ENCODE data around the gene SLC17A5. TPM values are rescaled to one million over a fixed set of nuclear protein-coding genes. Genes with fewer than 3 reads are reported as not detected.
"Not testable (repeated sequence)": the region's sequence is repeated elsewhere in the genome, so short reads cannot be mapped to it uniquely, and the experiment has no call there.

SLC17A5 gene
- total RNA-seq, 1 donor from 2014 or later: 32.8 TPM

DNA sequence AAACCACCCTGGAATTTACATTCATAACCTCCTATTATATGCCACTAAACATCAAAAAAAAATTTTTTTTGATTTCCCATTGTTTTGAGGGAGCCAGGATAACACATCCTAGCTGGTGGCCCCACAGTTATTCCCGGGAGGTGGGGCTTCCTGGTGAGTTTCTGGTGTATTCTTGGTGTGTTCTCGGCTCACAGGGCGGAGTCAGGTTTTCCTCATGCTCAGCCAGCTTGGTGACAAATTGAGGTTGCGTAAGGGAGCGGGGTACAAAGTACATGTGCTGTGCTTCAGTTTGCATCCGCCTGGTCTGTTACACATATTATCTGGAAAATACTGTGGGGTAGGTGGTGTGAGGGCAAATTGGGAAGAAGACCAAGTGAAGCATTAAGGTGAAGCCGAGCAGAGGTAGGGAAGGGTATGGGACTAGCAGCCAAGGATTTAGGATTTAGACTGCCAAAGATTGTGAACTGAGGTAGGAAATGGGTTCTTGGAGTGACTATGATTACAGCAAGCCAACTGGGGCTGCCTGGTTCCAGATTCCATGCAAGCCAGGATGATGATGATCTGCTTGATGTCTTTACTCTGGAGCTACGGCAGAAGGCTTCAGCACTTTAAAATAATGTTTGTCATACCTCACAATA is 86.7 kb downstream of the SLC17A5 start:
- DNase-seq (ENCODE audit: low read depth): peak; percentile 91

DNA sequence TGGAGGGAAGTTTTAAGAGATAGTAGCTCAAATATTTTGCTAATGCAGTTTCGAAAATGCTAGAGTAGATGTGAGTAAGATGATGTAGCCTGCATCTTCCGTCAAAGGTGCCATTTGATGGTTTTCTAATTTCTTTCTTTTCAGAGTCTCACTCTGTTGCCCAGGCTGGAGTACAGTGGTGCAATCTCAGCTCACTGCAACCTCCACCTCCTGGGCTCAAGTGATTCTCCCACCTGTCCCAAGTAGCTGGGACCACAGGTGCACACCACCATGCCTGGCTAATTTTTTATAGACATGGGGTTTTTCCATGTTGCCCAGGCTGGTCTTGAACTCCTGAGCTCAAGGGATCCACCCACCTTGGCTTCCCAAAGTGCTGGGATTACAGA is 87.3 kb downstream of the SLC17A5 start:
- DNase-seq (ENCODE audit: low read depth): not testable (repeated sequence)

DNA sequence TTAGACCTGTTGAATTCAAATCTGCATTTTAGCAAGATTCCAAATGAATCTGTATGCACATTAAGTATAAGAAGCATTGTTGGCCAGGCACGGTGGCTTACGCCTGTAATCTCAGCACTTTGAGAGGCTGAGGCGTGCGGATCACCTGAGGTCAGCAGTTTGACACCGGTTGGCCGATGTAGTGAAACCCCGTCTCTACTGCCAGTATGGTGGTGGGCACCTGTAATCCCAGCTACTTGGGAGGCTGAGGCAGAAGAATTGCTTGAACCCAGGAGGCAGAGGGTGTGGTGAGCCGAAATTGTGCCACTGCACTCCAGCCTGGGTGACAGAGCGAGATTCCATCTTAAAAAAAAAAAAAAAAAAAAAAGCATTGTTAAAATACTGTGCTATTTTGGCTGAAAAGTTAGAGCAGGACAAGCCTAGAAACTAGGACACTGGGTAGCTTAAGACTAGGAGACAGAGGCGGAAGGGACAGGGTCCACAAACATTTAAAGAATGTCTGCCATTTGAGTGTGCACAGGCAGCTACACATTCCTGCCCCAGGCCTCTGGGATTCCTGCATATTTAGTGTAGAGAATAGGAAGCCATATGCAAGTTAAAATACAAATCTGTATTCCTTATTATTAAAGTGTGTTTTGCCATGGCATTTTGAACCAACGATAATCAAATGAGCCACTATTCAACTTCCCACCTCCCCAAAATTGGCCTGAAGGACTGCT is 87.9 kb downstream of the SLC17A5 start:
- DNase-seq (ENCODE audit: low read depth): peak; percentile 78

DNA sequence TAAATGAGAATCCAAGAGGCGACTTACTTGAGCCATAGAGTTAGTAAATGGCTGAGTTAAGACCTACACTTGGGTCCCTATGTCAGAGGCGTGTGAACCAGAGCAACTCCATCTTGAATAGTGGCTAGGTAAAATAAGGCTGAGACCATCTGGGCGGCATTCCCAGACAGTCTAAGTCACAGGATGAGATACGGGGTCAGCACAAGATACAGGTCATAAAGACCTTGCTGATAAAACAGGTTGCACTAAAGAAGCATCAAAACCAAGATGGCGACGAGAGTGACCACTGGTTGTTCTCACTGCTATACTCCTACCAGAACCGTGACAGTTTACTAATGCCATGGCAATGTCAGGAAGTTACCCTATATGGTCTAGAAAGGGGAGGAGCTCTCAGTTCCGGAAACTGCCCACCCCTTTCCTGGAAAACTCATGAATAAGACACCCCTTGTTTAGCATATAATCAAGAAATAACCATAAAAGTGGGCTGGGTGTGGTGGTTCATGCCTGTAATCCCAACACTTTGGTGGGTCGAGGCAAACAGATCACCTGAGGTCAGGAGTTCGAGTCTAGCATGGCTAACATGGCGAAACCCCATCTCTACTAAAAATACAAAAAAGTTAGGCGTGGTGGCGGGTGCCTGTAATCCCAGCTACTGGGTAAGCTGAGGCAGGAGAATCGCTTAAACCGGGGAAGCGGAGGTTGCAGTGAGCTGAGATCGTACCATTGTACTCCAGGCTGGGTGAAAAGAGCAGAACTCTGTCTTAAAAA is 89.0 kb downstream of the SLC17A5 start:
- no peak for DNase-seq (ENCODE audit: low read depth)

DNA sequence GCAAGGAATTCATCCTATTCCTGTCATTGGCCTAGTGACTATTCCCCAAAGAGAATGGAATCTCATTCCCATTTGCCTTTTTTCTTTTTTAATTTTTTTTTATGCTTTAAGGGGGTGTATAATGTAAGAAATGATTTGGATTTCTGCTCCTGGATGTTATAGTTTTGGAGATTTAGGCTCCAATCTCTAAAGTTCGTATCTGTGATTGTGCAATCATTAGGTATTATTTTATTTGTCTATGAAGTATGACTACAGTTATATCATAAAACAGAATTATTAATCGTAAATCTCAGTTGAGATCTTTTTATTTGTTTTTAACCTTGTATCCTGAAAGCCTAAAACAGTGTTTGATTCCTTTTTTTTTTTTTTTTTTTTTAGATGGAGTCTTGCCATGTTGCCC is 91.2 kb downstream of the SLC17A5 start:
- no peak for DNase-seq (ENCODE audit: low read depth)

DNA sequence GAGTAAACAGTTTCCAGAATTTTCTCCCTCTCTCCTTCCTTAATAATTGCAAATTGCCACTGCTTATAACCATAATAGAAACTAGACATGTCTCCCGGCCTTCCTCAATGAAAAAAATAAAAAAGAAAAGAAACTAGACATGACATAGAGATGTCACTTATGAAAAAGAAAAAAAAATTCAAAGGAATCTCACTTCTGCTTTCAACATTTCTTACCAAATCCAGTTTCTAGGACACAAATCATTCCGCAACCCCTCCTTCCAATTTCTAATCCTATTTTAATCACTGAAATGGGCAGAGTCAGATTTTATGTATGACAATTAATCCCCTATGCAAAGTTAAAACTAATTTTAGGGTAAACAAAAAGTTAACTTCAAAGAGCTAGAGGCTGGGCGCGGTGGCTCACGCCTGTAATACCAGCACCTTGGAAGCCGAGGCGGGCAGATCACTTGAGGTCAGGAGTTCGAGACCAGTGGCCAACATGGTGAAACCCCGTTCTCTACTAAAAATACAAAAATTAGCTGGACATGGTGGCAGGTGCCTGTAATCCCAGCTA is 92.9 kb downstream of the SLC17A5 start:
- no peak for DNase-seq (ENCODE audit: low read depth)

DNA sequence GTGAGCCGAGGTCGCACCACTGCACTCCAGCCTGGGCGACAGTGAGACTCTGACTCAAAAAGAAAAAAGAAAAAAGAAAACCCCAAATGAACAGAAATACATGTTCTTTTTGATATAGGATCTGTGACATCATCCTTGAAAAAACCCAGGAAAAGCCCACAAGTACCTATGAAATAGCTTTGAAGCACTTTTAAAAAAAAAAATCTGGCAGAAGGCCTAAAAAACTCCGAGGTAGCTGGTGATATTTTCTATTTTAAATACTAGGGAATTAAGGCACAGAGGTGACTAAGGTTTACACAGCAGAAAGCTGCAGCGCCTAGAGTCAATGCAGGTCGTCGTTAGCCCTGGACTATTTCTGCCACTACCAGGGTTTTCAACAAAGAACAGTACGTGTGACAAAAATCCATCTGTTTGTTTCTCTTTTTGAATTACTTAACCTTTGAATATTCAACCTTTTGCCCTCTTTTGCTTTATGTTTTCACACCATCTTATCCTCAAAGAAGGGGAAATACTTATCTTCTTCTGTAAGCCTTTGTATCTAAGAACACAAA is 93.5 kb downstream of the SLC17A5 start:
- DNase-seq (ENCODE audit: low read depth): no peak

DNA sequence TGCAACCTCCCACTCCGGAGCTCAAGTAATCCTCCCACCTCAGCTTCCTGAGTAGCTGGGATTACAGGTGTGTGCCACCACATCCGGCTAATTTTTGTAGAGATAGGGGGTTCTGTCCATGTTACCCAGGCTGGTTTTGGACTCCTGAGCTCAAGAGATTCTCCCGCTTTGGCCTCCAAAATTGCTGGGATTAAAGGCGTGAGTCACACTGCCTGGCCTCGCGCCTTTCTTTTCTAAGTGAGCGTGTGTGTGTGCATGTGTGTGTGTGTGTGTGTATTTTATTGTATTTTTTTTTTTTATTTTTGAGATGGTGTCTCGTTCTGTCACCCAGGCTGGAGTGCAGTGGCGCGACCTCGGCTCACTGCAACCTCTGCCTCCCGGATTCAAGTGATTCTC is 94.4 kb downstream of the SLC17A5 start:
- DNase-seq (ENCODE audit: low read depth): not testable (repeated sequence)

DNA sequence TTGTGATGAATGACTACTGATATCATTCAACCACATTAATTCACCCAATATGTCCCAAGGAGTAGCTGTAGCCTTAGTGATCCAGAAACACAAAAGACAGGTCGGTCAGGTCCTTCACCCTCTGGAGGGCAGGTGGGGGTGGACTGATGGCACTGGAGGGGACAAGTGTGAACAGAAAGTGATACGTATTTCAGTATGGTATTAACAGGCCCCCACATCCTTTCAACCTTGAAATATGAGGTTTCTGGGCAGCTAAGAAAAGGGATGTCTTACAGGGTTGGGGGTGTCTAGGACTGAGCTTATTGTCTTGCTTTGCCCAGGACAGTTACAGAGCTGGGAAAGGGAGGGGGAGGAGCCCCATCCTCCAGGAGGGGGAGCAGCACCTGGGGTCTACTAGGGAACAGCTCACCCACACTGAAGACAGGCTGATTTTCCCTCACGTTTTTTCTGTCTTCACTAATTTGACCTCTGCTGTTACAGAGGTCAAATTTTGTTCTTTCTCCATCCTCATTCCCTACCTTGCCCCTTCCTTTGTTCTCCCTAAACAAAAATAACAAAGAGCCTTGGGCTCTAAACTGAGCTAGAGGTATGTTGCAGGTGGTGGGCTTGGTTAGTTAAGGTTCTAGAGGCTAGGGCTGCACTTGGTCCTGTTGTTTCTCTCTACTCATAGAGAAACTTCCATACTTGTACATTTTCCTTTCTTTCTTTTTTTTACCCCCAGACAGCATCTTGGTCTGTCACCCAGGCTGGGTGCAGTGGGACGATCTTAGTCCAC is 95.0 kb downstream of the SLC17A5 start:
- no peak for DNase-seq (ENCODE audit: low read depth)

DNA sequence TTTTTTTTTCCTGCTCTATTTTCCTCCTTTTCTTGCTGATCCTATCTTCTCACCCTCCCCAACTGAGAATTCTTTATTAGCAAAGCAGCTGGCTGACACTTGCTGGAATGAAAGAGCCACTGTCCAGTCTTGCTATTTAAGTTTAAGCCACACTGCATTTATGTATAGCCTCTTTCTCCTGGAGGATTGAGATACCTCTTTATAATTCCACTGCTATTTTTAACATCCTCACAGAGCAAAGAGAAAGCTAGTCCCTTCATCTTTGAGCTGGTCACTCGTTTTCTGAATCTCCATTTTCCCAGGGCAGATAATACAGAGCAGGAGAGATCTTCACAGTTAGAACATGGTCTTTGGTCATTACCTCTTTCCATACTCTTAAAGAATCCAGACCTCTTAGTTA is 97.0 kb downstream of the SLC17A5 start:
- DNase-seq (ENCODE audit: low read depth): no peak

DNA sequence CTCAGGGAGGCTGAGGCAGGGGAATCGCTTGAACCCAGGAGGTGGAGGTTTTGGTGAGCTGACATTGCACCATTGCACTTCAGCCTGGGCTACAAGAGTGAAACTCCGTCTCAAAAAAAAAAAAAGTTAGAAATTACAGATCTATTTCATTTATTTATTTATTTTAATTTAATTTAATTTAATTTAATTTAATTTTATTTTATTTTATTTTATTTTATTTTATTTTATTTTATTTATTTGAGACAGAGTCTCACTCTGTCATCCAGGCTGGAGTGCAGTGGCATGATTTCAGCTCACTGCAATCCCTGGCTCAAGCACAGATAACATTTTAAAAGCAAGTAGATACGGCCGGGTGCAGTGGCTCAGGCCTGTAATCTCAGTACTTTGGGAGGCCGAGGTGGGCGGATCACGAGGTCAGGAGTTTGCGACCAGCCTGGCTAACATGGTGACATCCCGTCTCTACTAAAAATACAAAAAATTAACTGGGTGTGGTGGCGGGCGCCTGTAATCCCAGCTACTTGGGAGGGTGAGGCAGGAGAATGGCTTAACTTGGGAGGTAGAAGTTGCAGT is 98.3 kb downstream of the SLC17A5 start:
- DNase-seq (ENCODE audit: low read depth): not testable (repeated sequence)

DNA sequence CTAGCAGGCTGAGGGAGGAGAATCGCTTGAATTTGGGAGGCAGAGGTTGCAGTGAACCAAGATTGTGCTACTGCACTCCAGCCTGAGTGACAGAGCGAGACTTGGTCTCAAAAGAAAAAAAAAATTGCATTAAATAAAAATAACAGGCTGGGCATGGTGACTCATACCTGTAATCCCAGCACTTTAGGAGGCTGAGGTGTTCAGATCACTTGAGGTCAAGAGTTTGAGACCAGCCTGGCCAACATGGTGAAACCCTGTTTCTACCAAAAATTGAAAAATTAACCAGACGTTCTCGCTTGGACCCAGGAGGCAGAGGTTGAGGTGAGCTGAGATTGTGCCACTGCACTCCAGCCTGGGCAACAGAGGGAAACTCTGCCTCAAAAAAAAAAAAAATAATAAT is 102.7 kb downstream of the SLC17A5 start:
- DNase-seq (ENCODE audit: low read depth): not testable (repeated sequence)

DNA sequence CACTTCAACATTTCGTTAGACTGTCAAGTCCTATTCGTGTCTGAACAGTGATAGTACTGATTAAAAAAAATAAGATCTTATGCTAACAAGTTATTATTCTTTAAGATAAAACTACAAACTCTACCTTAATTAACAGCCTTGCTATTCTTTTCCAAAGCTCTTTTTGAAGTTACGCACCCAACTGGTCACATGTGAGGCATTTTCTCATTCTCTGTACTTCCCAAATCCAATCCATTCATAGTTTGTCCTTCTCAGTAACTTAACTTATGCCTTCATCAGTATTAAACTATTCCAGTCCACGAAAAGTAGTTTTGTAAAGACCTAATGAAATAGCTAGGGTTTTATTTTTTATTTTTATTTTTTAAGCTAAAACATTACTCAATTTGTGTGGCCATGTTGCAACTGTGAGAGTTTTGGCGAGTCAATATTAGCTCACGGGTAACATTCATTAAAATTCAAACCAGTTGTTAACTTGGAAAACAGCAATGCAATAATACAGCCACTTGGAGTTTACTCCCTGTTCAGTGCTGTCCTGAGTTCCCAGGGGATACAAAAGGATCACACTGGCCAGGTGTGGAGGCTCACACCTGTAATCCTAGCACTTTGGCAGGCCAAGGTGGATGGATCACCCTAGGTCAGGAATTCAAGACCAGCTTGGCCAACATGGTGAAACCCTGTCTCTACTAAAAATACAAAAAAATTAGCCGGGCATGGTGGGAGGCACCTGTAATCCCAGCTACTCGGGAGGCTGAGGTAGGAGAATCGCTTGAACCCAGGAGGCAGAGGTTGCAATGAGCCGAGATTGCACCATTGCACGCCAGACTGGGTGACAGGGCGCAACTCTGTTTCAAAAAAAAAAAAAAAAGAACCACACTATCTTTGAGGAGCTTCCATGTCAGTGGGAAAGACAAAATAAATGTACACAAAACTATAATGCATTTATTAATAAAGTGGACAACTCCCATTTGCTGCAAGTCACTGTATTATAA is 105.0 kb downstream of the SLC17A5 start:
- peak; percentile 32 for DNase-seq (ENCODE audit: low read depth)

DNA sequence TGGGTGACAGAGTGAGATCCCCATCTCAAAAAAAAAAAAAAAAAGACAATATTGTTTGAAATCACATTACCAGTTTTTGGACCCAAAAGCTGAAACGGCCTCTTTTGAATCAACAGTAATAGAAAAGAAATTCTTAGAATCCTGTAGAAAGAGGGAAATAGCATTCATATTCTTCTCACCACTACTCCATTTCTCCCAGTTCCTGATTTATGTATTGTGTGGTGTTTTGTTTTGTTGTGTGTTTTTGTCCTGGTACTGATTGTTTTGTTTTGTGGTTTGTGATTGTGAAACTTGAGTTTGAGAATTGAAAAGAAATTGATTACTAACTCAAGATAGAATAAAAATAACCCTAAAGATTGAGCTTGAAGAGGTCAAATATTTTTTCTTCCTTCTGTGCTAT is 106.8 kb downstream of the SLC17A5 start:
- DNase-seq (ENCODE audit: low read depth): no peak

Other genes starting within 250 kb of the SLC17A5 start
- 3.4 and 9.6 TPM in 2 replicates for gene CGAS, start 201.7 kb downstream of the SLC17A5 start, total RNA-seq
- 29.6 and 44.6 TPM in 2 replicates for gene MTO1, start 192.3 kb downstream of the SLC17A5 start, total RNA-seq
- 25,091 and 26,411 TPM in 2 replicates for gene EEF1A1, start 133.0 kb downstream of the SLC17A5 start, total RNA-seq
- 25.2 and 29.8 TPM in 2 replicates for gene CD109, start 42.2 kb upstream of the SLC17A5 start, total RNA-seq

Measured in renal cortical epithelial cell (primary cell).